ENCODE measurements around the gene TRAF2. TPM values are rescaled to one million over a fixed set of nuclear protein-coding genes. Genes with fewer than 3 reads are reported as not detected.

Gene TRAF2
- total and polyA plus RNA-seq, 2 donors (not counting 1 experiment from before 2014, with no cell fraction given) = 25.5 to 54.5 TPM

DNA sequence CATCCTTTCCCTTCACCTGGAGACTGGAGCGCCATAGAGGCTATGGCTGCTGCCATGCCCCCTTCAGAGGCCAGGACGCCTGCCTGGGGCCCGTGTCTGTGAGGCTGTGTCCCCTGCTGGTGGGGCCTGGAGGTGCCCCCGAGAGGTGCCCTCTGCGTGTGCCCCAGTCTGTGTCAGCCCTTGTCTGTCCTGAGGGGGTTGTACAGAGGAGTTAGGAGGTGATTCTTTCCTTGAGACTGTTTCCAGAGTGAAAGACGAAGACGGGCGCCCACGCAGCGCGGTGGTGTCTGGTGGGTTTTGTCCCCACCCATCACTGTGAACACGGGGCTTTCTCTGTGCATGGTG is 24.6 kb downstream of the TRAF2 start:
- no peak overlapping the region for H3K27ac ChIP-seq (ENCODE audit: low read length in 2 of 2)
- ChIA-PET CTCF (interaction anchor here (2.6 kb wide), 1 partner anchor 69 kb away, joined by 8 read pairs; the partner anchor contains the start of gene AJM1), POLR2A (no interaction called here)
- no peak overlapping the region for H3K4me2 ChIP-seq (replicated peaks; ENCODE audit: low read depth, low read length, poor library complexity, severe bottlenecking)
- peaks cover 24% of the 10 kb centered on the region for H4K20me1 ChIP-seq (ENCODE audit: control insufficient read depth, insufficient read depth, low read length, poor library complexity, severe bottlenecking)
- no peak overlapping the region for H2AFZ ChIP-seq (ENCODE audit: insufficient read depth, low read depth, low read length, poor library complexity, severe bottlenecking)
- H3K9ac ChIP-seq (ENCODE audit: low read length) = no peak overlapping the region
- H3K27me3 ChIP-seq (replicated peaks in 1 of 4; ENCODE audit: control extremely low read depth in 1 of 4, control insufficient read depth in 3 of 4, insufficient read depth in 4 of 4, low read length in 3 of 4) = no peaks in the 10 kb centered on the region
- peaks cover 6% of the 10 kb centered on the region for H3K4me1 Mint-ChIP-seq
- no peak overlapping the region for H3K4me3 ChIP-seq (ENCODE audit: control extremely low read depth in 1 of 5, extremely low read depth in 1 of 5, insufficient read depth in 1 of 5, low read depth in 2 of 5, low read length in 4 of 5)
- no peak overlapping the region for H3K4me3 Mint-ChIP-seq
- no peaks in the 10 kb centered on the region for H3K9me3 Mint-ChIP-seq (ENCODE audit: insufficient read depth)
- ATAC-seq (ENCODE audit: low read depth) = peak; percentile 43
- H3K27me3 Mint-ChIP-seq = no peaks in the 10 kb centered on the region
- intact Hi-C loops (cut with micrococcal nuclease) = no loop called here
- H3K79me2 ChIP-seq (ENCODE audit: control insufficient read depth, insufficient read depth, low read length) = peaks cover 42% of the 10 kb centered on the region
- WGBS (ENCODE audit: insufficient coverage) = 97% methylated on average over 12 of the region's 12 CpGs
- no peak overlapping the region for H3K27ac Mint-ChIP-seq
- H3K4me1 ChIP-seq (ENCODE audit: control insufficient read depth in 2 of 2, insufficient read depth in 2 of 2, low read length in 2 of 2) = peaks cover 0 to 2% of the 10 kb centered on the region in 2 donors
- TF ChIP-seq EZH2 (IDR thresholded peaks at IDR 0.05; ENCODE audit: borderline replicate concordance, insufficient read depth, low read depth, low read length, poor library complexity, severe bottlenecking) = no peak
- TF ChIP-seq, protein P1, sequence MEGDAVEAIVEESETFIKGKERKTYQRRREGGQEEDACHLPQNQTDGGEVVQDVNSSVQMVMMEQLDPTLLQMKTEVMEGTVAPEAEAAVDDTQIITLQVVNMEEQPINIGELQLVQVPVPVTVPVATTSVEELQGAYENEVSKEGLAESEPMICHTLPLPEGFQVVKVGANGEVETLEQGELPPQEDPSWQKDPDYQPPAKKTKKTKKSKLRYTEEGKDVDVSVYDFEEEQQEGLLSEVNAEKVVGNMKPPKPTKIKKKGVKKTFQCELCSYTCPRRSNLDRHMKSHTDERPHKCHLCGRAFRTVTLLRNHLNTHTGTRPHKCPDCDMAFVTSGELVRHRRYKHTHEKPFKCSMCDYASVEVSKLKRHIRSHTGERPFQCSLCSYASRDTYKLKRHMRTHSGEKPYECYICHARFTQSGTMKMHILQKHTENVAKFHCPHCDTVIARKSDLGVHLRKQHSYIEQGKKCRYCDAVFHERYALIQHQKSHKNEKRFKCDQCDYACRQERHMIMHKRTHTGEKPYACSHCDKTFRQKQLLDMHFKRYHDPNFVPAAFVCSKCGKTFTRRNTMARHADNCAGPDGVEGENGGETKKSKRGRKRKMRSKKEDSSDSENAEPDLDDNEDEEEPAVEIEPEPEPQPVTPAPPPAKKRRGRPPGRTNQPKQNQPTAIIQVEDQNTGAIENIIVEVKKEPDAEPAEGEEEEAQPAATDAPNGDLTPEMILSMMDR (IDR thresholded peaks at IDR 0.05) = no peak
- DNase-seq = no peak
- no peaks in the 10 kb centered on the region for H3K9me3 ChIP-seq (ENCODE audit: control extremely low read depth in 1 of 3, control insufficient read depth in 2 of 3, insufficient read depth in 1 of 3, low read length in 2 of 3)
- H3K36me3 ChIP-seq (replicated peaks in 1 of 2; ENCODE audit: control extremely low read depth in 1 of 2, control insufficient read depth in 1 of 2, extremely low read depth in 1 of 2, insufficient read depth in 2 of 2, low read length in 1 of 2) = peaks cover 0 to 65% of the 10 kb centered on the region in 2 experiments

DNA sequence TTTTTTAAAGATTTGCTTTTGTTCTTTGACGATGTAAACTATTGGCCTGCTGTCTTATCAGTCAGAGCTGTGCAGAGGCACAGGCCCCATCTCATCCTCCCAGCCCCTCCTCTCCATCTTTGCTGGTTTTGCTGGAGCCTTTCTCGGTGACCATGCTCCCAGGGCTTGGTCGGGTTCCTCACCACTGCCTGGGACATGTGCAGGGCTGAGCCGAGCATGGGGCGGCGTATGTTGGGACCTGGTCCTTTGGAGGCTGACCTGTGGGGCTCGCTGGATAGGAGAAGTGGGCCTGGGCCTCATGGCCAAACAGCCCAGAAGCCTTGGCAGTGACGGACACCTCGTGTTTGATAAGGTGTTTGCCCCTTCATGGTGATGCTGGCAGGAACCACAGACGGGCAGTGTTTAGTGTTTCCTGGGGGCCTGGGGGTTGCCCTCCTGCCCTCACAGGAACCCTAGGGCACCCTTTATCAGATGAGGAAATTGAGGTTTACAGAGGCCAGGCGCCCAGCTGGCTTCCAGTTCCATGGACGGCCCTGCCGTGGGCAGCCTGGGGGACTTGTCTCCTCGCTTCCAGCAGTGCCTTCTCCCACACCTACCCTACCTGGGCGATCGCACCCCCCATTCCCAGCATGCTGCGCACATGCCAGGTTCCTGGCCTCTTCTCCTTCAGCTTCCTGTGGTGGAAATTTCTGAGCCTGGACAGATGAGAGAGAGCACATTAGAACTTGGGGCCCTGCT is 27.6 kb downstream of the TRAF2 start:
- Histone ChIP-seq H3K36me3 (replicated peaks in 1 of 2; ENCODE audit: control extremely low read depth in 1 of 2, control insufficient read depth in 1 of 2, extremely low read depth in 1 of 2, insufficient read depth in 2 of 2, low read length in 1 of 2) (peaks cover 6 to 64% of the 10 kb centered on the region in 2 experiments), H3K4me2 (replicated peaks; ENCODE audit: low read depth, low read length, poor library complexity, severe bottlenecking) (no peak overlapping the region), H3K9me3 (ENCODE audit: control extremely low read depth in 1 of 3, control insufficient read depth in 2 of 3, insufficient read depth in 1 of 3, low read length in 2 of 3) (no peaks in the 10 kb centered on the region), H3K27ac (ENCODE audit: low read length in 2 of 2) (no peak overlapping the region), H4K20me1 (ENCODE audit: control insufficient read depth, insufficient read depth, low read length, poor library complexity, severe bottlenecking) (peaks cover 23% of the 10 kb centered on the region), H3K79me2 (ENCODE audit: control insufficient read depth, insufficient read depth, low read length) (peaks cover 33% of the 10 kb centered on the region), H3K4me1 (ENCODE audit: control insufficient read depth in 2 of 2, insufficient read depth in 2 of 2, low read length in 2 of 2) (no peaks in the 10 kb centered on the region), H3K9ac (ENCODE audit: low read length) (no peak overlapping the region), H3K27me3 (replicated peaks in 1 of 4; ENCODE audit: control extremely low read depth in 1 of 4, control insufficient read depth in 3 of 4, insufficient read depth in 4 of 4, low read length in 3 of 4) (no peaks in the 10 kb centered on the region), H3K4me3 (ENCODE audit: control extremely low read depth in 1 of 5, extremely low read depth in 1 of 5, insufficient read depth in 1 of 5, low read depth in 2 of 5, low read length in 4 of 5) (no peak overlapping the region), H2AFZ (ENCODE audit: insufficient read depth, low read depth, low read length, poor library complexity, severe bottlenecking) (no peak overlapping the region)
- ChIA-PET POLR2A (no interaction called here), CTCF (no interaction called here)
- no peak overlapping the region for H3K4me3 Mint-ChIP-seq
- 94% methylated on average over 15 of the region's 17 CpGs for WGBS (ENCODE audit: insufficient coverage)
- ATAC-seq (ENCODE audit: low read depth) (no peak), DNase-seq (no peak)
- H3K27ac Mint-ChIP-seq = no peak overlapping the region
- no peaks in the 10 kb centered on the region for H3K27me3 Mint-ChIP-seq
- H3K4me1 Mint-ChIP-seq = no peaks in the 10 kb centered on the region
- no peaks in the 10 kb centered on the region for H3K9me3 Mint-ChIP-seq (ENCODE audit: insufficient read depth)
- TF ChIP-seq, protein P1 (IDR thresholded peaks at IDR 0.05) = no peak
- TF ChIP-seq EZH2 (IDR thresholded peaks at IDR 0.05; ENCODE audit: borderline replicate concordance, insufficient read depth, low read depth, low read length, poor library complexity, severe bottlenecking) = no peak
- intact Hi-C loops (cut with micrococcal nuclease) = no loop called here
